Measurements from ENCODE around the gene MAFF. TPM values are rescaled to one million over a fixed set of nuclear protein-coding genes. Genes with fewer than 3 reads are reported as not detected.

Gene MAFF
- total RNA-seq, 1 experiment from 2014 or later = 26.0 TPM

Other genes starting within 250 kb of the MAFF start
- gene C22orf23, start 248.4 kb upstream of the MAFF start, total RNA-seq (2021; ENCODE audit: unreplicated experiment) = 0.47 TPM
- gene POLR2F, start 248.3 kb upstream of the MAFF start, total RNA-seq (2021; ENCODE audit: unreplicated experiment) = 107 TPM
- gene SOX10, start 217.4 kb upstream of the MAFF start, total RNA-seq (2021; ENCODE audit: unreplicated experiment) = not detected
- gene PICK1, start 144.6 kb upstream of the MAFF start, total RNA-seq (2021; ENCODE audit: unreplicated experiment) = 40.0 TPM
- gene SLC16A8, start 117.8 kb upstream of the MAFF start, total RNA-seq (2021; ENCODE audit: unreplicated experiment) = not detected
- 1.0 TPM for gene BAIAP2L2, start 91.3 kb upstream of the MAFF start, total RNA-seq (2021; ENCODE audit: unreplicated experiment)
- gene PLA2G6, start 20.2 kb upstream of the MAFF start, total RNA-seq (2021; ENCODE audit: unreplicated experiment) = 36.0 TPM
- gene TMEM184B, start 71.0 kb downstream of the MAFF start, total RNA-seq (2021; ENCODE audit: unreplicated experiment) = 66.0 TPM
- 190 TPM for gene CSNK1E, start 115.4 kb downstream of the MAFF start, total RNA-seq (2021; ENCODE audit: unreplicated experiment)